ENCODE measurements around the gene CTRB2. TPM values are rescaled to one million over a fixed set of nuclear protein-coding genes. Genes with fewer than 3 reads are reported as not detected.

CTRB2 gene
- total RNA-seq, 1 donor from 2014 or later, result not detected

- TF ChIP-seq CTCF (IDR thresholded peaks at IDR 0.05; ENCODE audit: insufficient read depth, low read length, severe bottlenecking), result no peak
- DNase-seq (ENCODE audit: low read depth) (no peak), FAIRE-seq (no peak)
- Histone ChIP-seq H3K4me3 (ENCODE audit: low read depth, low read length) (no peak overlapping the region), H3K27me3 (ENCODE audit: control insufficient read depth, insufficient read depth, low read length) (peaks cover 4% of the 10 kb centered on the region), H3K36me3 (ENCODE audit: control insufficient read depth, insufficient read depth, low read length) (no peaks in the 10 kb centered on the region)
Observed at GRCh38 chr16:75197522-75198134, 9.3 kb downstream of the CTRB2 start.

- DNase-seq (ENCODE audit: low read depth) (no peak), FAIRE-seq (no peak)
- peaks cover 4% of the 10 kb centered on the region for H3K27me3 ChIP-seq (ENCODE audit: control insufficient read depth, insufficient read depth, low read length)
Observed at GRCh38 chr16:75196836-75197235, 10.1 kb downstream of the CTRB2 start.

GRCh38 chr16:75195811-75196790 is 10.9 kb downstream of the CTRB2 start:
- Histone ChIP-seq H3K4me3 (ENCODE audit: low read depth, low read length) (no peak overlapping the region), H3K27me3 (ENCODE audit: control insufficient read depth, insufficient read depth, low read length) (peaks cover 4% of the 10 kb centered on the region), H3K36me3 (ENCODE audit: control insufficient read depth, insufficient read depth, low read length) (no peaks in the 10 kb centered on the region)
- FAIRE-seq (no peak), DNase-seq (ENCODE audit: low read depth) (no peak)
- TF ChIP-seq CTCF (IDR thresholded peaks at IDR 0.05; ENCODE audit: insufficient read depth, low read length, severe bottlenecking), result no peak

More at GRCh38 chr16:75196836-75197235, 10.1 kb downstream of the CTRB2 start:
- TF ChIP-seq CTCF (IDR thresholded peaks at IDR 0.05; ENCODE audit: insufficient read depth, low read length, severe bottlenecking), result no peak
- Histone ChIP-seq H3K36me3 (ENCODE audit: control insufficient read depth, insufficient read depth, low read length) (no peaks in the 10 kb centered on the region), H3K4me3 (ENCODE audit: low read depth, low read length) (no peak overlapping the region)

GRCh38 chr16:75193730-75194444 is 13.1 kb downstream of the CTRB2 start:
- DNase-seq (ENCODE audit: low read depth), result no peak
- Histone ChIP-seq H3K36me3 (ENCODE audit: control insufficient read depth, insufficient read depth, low read length) (no peaks in the 10 kb centered on the region), H3K4me3 (ENCODE audit: low read depth, low read length) (no peak overlapping the region), H3K27me3 (ENCODE audit: control insufficient read depth, insufficient read depth, low read length) (peaks cover 4% of the 10 kb centered on the region)
- TF ChIP-seq CTCF (IDR thresholded peaks at IDR 0.05; ENCODE audit: insufficient read depth, low read length, severe bottlenecking), result no peak
- no peak for FAIRE-seq

GRCh38 chr16:75193265-75193650 is 13.7 kb downstream of the CTRB2 start:
- FAIRE-seq (no peak), DNase-seq (ENCODE audit: low read depth) (no peak)
- H3K4me3 ChIP-seq (ENCODE audit: low read depth, low read length), result no peak overlapping the region
- H3K36me3 ChIP-seq (ENCODE audit: control insufficient read depth, insufficient read depth, low read length), result no peaks in the 10 kb centered on the region
- peaks cover 4% of the 10 kb centered on the region for H3K27me3 ChIP-seq (ENCODE audit: control insufficient read depth, insufficient read depth, low read length)
- no peak for TF ChIP-seq CTCF (IDR thresholded peaks at IDR 0.05; ENCODE audit: insufficient read depth, low read length, severe bottlenecking)

Data from bronchial epithelial cell (primary cell).